Transverse colon (tissue), 4 donors: ENCODE results near the gene MS4A12. TPM values are rescaled to one million over a fixed set of nuclear protein-coding genes. Genes with fewer than 3 reads are reported as not detected.
"Not testable (repeated sequence)": the region's sequence is repeated elsewhere in the genome, so short reads cannot be mapped to it uniquely, and the experiment has no call there.

Experiments
- DNase-seq: peaks from one replicate; pipeline ENCODE4 v3.0.0-alpha.2; 2019
- H3K27ac ChIP-seq, 4 donors: fragments of 200-600 bp; sonication (generic); 2 replicates each; pipeline ENCODE4 v1.5.1; 2016 to 2018; ENCODE audit warnings: inconsistent platforms in 4 of 4
- H3K27me3 ChIP-seq: fragments of 200-600 bp; sonication (generic); 2 replicates; pipeline ENCODE4 v1.5.1; 2017; ENCODE audit warnings: inconsistent platforms
- H3K36me3 ChIP-seq, 4 donors: fragments of 200-600 bp; sonication (generic); 2 replicates each; pipeline ENCODE4 v1.5.1; 2017 to 2019; ENCODE audit warnings: inconsistent platforms in 4 of 4
- H3K4me1 ChIP-seq, 4 donors: fragments of 200-600 bp; sonication (generic); 2 replicates each; pipeline ENCODE4 v1.5.1; 2017 to 2020; ENCODE audit warnings: inconsistent platforms in 4 of 4
- H3K4me3 ChIP-seq, 4 donors: fragments of 200-600 bp; sonication (generic); 1 replicate in 1 of 4; 2 replicates in 3 of 4; pipeline versions ENCODE4 v1.5.1 to v1.6.1; 2017 to 2019; ENCODE audit warnings: inconsistent platforms in 4 of 4
- H3K9me3 ChIP-seq, 2 donors: fragments of 200-600 bp; sonication (generic); 2 replicates each; pipeline ENCODE4 v1.5.1; 2017 to 2019; ENCODE audit warnings: inconsistent platforms in 2 of 2
- CTCF ChIP-seq, 5 experiments: fragments of 200-600 bp in 3 of 5; fragments of 450-650 bp in 2 of 5; sonication (generic) in 3 of 5; IDR thresholded peaks; 1 replicate in 2 of 5; 2 replicates in 3 of 5; pipeline ENCODE4 v1.5.1; 2016 to 2017; ENCODE audit warnings: antibody characterized with exemption in 5 of 5, inconsistent platforms in 3 of 5, mild to moderate bottlenecking in 2 of 5, moderate library complexity in 1 of 5
- EP300 ChIP-seq: sonication (generic); formaldehyde crosslinking; IDR thresholded peaks from one replicate; pipeline ENCODE4 v1.6.1; 2017; ENCODE audit warnings: antibody characterized with exemption, low read depth
- POLR2A ChIP-seq: fragments of 450-650 bp; IDR thresholded peaks from one replicate; pipeline ENCODE4 v1.6.1; 2016; ENCODE audit warnings: antibody characterized with exemption, mild to moderate bottlenecking, moderate library complexity
- POLR2AphosphoS5 ChIP-seq, 3 donors: sonication (generic); formaldehyde crosslinking; IDR thresholded peaks; one replicate each; pipeline ENCODE4 v1.6.1; 2016; ENCODE audit warnings: antibody characterized with exemption in 3 of 3
- WGBS, 2 donors: methylation state at CpG; one replicate each; pipeline ENCODE4 v1.1.5; 2018; ENCODE audit warnings: low coverage in 1 of 2; 5-methylcytosine and 5-hydroxymethylcytosine counted together
- in situ Hi-C, 4 donors: fragments of 200-750 bp; cut with MboI; loops; one replicate each; pipeline versions ENCODE4 v1.15.0 to v1.15.1; 2017; ENCODE audit warnings: low sequenced_read_pairs in 3 of 4, low pct_ligation_motif_present in 1 of 4, low pct_unique_long_range_greater_than_20kb in 1 of 4
- intact Hi-C: fragments of 100-400 bp; cut with DNase I; formaldehyde crosslinking; loops from one replicate; pipeline ENCODE4 v1.15.1; 2023; ENCODE audit warnings: low total_unique reads
- total RNA-seq, 4 donors: library from RNA; depleted of rRNA; stranded (reverse); fragments of >200 nt; gene quantifications; one replicate each; pipeline ENCODE4 v1.1.0, GENCODE V29; 2016

The MS4A12 gene
- total RNA-seq, 4 donors from 2014 or later = 3.8 to 628 (median 426) TPM

DNA sequence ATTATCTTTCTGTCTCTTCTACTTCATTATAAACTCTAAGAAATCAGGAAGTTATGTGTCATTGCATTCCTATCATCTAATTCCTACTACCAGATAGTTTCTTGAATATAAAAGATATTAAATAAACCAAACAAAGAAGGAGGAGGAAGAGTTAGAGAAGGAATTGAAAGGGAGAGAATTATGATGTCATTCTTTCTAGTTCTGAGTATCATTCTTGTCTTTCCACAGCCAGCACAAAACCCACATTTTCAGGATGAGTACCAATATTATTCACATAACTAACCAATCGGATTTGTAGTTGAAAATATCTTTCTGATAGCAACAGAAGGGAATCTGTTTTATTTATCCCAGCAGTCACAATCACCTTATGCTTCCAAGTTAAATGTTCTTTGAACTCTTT, 35.9 kb downstream of the MS4A12 start:
- Histone ChIP-seq H3K4me1 (no peaks in the 10 kb centered on the region), H3K4me3 (no peak overlapping the region), H3K27ac (no peak overlapping the region), H3K27me3 (no peaks in the 10 kb centered on the region), H3K36me3 (no peaks in the 10 kb centered on the region), H3K9me3 (no peaks in the 10 kb centered on the region)
- intact Hi-C loops (no loop called here), in situ Hi-C loops (no loop called here)
- TF ChIP-seq EP300 (no peak), POLR2A (no peak)
- WGBS, 2 donors = 63 to 73% methylated on average over 1 of the region's 1 CpG
- no peak for DNase-seq

DNA sequence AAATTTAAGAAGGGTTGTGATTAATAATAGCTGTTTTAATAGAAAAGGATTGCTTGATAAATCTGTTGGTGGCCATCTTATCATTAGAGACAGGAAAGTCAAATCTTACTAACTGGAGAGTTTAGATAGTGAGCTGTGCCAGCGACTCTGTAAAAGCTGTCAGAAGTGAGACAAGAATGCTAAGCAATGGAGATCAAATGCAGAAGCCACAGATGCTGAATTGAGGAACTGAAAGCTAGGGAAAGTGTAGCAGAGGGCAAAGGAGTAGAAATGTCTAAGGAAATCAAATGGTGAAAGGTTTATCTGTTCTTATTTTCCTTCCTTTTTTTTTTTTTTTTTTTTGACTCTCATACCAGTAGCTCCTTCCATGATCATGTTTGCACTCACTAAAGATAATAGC, 36.4 kb downstream of the MS4A12 start:
- in situ Hi-C loops = no loop called here
- H3K4me1 ChIP-seq = no peaks in the 10 kb centered on the region
- no peak for DNase-seq
- intact Hi-C loops = no loop called here
- no peaks in the 10 kb centered on the region for H3K36me3 ChIP-seq
- TF ChIP-seq POLR2AphosphoS5 (IDR thresholded peaks at IDR 0.05) (no peak), EP300 (no peak), POLR2A (no peak), CTCF (IDR thresholded peaks at IDR 0.05) (no peak)
- H3K27ac ChIP-seq = no peak overlapping the region
- no peaks in the 10 kb centered on the region for H3K9me3 ChIP-seq
- no peaks in the 10 kb centered on the region for H3K27me3 ChIP-seq
- WGBS, 2 donors = 38 to 50% methylated on average over 1 of the region's 1 CpG
- H3K4me3 ChIP-seq = no peak overlapping the region

DNA sequence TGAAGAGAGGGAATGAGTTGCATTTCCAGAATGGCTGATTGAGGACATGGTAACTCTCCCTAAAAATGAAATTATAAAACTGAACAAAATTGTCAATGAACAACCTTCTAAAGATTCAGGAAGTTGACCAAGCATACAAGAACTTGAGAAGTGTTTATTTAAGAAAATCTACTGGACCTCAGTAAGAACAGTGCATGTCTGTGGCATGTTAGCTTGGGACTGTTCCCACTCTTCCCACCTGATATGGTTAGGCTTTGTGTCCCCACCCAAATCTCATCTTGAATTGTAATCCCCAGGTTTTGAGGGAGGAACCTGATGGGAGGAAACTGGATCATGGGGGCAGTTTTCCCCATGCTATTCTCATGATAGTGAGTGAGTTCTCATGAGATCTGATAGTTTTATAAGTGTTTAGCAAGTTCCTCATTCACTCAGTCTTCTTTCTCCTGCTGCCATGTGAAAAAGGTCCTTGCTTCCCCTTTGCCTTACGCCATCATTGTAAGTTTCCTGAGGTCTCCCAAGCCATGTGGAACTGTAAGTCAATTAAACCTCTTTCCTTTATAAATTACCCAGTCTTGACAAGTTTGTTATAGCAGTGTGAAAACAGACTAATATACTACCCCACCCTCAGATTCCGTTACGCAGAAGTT, 38.0 kb downstream of the MS4A12 start:
- Histone ChIP-seq H3K27me3 (no peaks in the 10 kb centered on the region), H3K27ac (no peak overlapping the region), H3K4me3 (no peak overlapping the region), H3K9me3 (no peaks in the 10 kb centered on the region), H3K4me1 (no peaks in the 10 kb centered on the region), H3K36me3 (no peaks in the 10 kb centered on the region)
- intact Hi-C loops = loop anchor here (5.0 kb wide), 1 partner anchor 273 kb away; no protein-coding TSS in a partner anchor
- in situ Hi-C loops = no loop called here
- whole genome bisulfite sequencing, 2 donors = 67 to 92% methylated on average over 1 to 3 of the region's 3 CpGs
- DNase-seq = no peak
- no peak for TF ChIP-seq POLR2A
- TF ChIP-seq CTCF (IDR thresholded peaks at IDR 0.05) = no peak
- TF ChIP-seq EP300 = no peak
- TF ChIP-seq POLR2AphosphoS5 (IDR thresholded peaks at IDR 0.05) = no peak

GRCh38 chr11:60532383-60532782, 39.8 kb downstream of the MS4A12 start:
- 92% methylated on average over 18 of the region's 18 CpGs; no CpG with 5 or more reads in 1 of the 2 donors for WGBS, 2 donors

DNA sequence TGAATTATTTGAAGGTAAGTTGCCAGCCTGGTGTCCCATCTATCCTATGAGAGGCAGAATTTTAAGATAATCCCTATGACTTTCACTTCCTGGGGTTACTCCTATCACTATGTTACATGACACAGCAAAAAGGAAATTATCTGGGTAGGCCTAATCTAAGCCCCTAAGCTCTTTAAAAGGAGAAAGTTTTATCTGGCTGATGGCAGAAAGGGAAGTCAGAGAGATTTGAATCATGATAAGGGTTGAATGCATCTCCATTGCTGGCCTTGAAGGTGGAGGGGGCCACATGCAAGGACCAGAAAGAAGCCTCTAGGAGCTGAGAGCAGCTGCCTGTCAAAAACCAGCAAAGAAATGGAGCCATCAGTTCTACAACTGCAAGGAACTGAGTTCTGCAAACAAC, 46.0 kb downstream of the MS4A12 start:
- H3K27me3 ChIP-seq, H3K36me3 ChIP-seq, in situ Hi-C loops, H3K4me3 ChIP-seq, H3K9me3 ChIP-seq, DNase-seq, intact Hi-C loops, H3K27ac ChIP-seq, H3K4me1 ChIP-seq: not testable (repeated sequence)

More at GRCh38 chr11:60532383-60532782, 39.8 kb downstream of the MS4A12 start:
- DNase-seq, H3K9me3 ChIP-seq, in situ Hi-C loops, H3K4me3 ChIP-seq, H3K27me3 ChIP-seq, H3K36me3 ChIP-seq, H3K27ac ChIP-seq, H3K4me1 ChIP-seq: not testable (repeated sequence)
- intact Hi-C loops = loop anchor here (5.0 kb wide), 1 partner anchor 275 kb away; no protein-coding TSS in a partner anchor

DNA sequence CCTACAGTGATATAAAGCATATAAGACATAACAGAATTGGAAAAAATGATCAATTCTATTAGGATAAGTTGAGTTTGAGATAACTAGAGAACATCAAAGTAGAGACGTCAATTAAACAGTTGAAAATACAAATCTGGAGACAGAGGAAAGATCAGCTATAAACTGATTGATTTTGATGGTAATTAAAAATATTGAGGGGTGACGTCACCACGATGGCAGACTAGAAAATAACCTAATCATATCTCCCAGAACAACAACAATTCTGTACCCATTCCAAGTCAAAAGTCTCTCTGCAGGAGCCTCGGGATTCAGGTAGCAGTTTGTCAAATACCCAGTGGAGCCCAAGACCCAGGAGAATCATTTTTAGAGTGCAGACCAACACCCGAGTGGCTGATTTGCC, 51.5 kb downstream of the MS4A12 start:
- no peak overlapping the region for H3K27ac ChIP-seq
- no peaks in the 10 kb centered on the region for H3K4me1 ChIP-seq
- no peaks in the 10 kb centered on the region for H3K9me3 ChIP-seq
- H3K27me3 ChIP-seq = no peaks in the 10 kb centered on the region
- H3K4me3 ChIP-seq = no peak overlapping the region
- WGBS, 2 donors = 82 to 84% methylated on average over 5 of the region's 5 CpGs
- no peaks in the 10 kb centered on the region for H3K36me3 ChIP-seq
- no peak for DNase-seq
- in situ Hi-C loops (no loop called here), intact Hi-C loops (no loop called here)
- TF ChIP-seq POLR2AphosphoS5 (IDR thresholded peaks at IDR 0.05) (no peak), CTCF (IDR thresholded peaks at IDR 0.05) (no peak), EP300 (no peak), POLR2A (no peak)
